Stimulated activated CD4-positive, alpha-beta T cell treated with anti-CD3 and anti-CD28 coated beads, Interleukin-4, amount 100 ng/mL, for 24 hours (primary cell): ENCODE results near the gene ANTXR1.

ENCODE experiments used
- DNase-seq: peaks from one replicate; pipeline ENCODE4 v3.0.0-alpha.2; 2020

ANTXR1 gene

GRCh38 chr2:69139778-69140670 lies 127.0 kb downstream of the ANTXR1 start:
- DNase-seq, result no peak

DNA sequence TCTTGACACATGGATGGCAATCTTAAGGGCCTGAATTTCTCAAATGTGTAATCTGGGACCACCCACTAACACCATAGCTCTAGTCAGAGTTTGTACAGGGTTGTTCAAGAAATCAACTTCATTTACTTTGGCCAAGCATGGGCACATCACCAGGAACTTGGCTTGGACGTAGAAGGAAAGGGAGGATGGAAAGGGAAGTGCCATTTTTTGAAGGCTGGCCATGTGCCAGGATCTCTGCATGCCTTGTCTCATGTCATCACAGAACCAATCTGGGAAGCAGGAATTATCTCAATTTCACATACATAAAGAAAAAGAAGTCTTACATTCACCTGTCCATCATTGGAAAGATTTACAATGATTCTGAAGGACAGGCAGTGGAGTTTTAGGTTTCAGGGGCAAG lies 128.1 kb downstream of the ANTXR1 start:
- DNase-seq, result no peak

GRCh38 chr2:69143748-69144360 lies 130.9 kb downstream of the ANTXR1 start:
- no peak for DNase-seq

- no peak for DNase-seq
Measured at GRCh38 chr2:69145204-69145603, 132.2 kb downstream of the ANTXR1 start.

DNA sequence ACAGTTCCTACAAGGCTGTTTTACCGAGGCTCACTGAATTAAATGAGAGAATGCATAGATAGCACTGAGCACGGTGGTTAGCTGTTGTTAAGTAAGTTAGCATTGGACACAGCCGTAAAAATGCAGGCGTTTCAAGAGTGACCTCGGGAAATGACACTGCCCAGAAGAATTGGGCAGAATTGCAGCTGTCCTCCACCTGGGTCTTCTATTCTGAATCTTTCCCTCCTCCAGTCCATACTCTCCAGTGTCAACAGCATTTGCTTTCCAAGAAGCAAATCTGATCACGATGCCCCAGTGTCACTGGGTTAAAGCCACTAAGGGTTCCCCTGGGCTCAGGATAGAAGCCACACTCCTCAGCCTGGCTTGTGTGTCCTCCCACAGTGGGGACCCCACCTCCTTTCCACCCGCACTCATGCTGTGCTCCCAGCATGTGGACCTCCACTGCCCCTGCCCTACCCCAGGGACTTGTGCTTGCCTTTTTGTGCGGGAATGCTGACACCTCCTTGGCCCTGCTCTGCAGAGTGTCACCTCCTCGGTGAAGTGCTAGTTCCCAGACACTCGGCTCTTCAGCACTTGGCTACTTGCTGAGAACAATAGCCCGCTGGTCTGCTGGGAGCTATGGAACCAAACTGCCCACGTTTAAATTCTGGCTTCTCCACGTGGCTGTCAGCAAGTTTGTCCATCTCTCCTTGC lies 135.0 kb downstream of the ANTXR1 start:
- DNase-seq, result no peak

DNA sequence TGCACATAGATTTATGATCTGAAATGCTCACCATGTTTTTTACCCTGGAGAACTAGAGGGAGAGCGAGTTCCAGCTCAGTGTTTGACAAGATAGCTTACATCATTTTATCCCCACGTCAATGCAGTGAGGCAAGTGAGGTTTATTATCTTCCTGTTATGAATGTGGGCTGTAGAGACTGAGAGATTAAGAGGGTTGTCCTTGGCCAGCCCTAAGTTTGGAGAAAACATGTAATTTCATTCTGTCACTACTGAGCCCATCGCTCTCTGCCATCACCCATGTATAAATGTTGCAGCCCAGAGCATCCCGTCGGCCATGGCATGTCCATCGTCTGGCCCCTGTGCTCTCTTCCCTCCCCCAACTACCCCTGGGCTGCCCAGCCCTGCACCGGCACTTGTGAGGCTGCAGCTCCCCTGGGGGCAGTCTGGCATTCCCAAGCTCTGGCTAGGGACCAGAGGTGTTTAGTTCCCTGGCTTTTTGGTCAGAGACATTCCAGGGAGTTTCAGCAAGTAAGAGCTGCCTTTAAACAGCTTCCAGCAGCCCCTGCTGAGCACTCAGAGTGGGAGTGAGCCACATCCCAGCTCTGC lies 136.7 kb downstream of the ANTXR1 start:
- DNase-seq, result no peak

- no peak for DNase-seq
Measured at GRCh38 chr2:69151931-69152330, 139.0 kb downstream of the ANTXR1 start.

DNA sequence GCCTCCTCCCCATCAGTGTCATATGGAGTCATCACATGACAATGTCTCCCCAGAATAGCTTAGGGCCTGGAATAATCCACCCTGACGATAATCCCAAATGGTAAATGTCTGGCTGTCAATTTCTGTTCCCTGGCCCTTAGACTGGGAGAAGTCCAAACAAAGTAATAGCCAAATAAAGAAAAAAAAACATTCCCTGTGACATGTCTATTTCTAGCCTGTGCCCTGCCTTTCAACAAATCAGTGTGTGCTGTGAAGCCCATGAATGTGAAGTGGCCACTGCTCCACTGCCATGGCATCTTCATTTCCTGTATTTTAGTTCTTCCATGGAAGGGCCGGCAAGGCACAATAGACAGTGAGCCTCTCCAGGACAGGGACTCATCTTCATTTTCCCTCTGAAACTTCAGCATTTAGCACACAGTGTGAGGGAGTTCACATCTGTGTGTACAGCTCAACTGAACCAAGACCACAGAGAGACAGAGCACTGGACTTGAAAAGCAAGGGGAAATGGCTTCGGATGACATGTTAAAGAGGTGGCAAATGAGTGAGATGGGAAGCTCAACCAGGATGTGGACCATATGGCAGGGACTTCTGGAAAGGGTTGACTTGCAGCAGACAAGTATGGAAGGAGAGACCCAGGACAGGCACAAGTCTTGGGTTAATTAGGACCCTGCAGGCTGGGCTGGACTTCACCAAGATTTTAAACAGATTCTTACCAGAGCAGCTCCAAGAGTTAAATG lies 140.0 kb downstream of the ANTXR1 start:
- DNase-seq, result no peak

GRCh38 chr2:69154106-69154505 lies 141.1 kb downstream of the ANTXR1 start:
- no peak for DNase-seq

GRCh38 chr2:69156624-69157023 lies 143.6 kb downstream of the ANTXR1 start:
- no peak for DNase-seq

DNA sequence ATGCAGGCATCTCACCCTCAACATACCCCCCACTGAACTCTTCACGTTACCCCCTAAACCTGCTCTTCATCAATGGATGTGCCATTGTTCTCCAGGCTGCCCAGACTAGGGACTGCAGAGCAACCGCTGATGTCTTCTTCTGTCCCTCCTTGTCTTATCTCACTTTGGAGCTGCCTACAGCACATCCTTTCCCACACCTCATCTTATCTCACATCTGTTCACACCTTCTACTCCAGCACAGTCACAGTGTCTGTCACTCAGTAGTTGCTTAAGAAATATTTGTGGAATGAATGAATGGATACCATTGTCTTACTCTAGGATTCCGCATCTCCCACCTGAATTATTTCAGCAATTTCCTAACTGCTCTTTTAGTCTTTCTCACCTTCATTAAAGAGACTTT lies 144.5 kb downstream of the ANTXR1 start:
- no peak for DNase-seq

DNA sequence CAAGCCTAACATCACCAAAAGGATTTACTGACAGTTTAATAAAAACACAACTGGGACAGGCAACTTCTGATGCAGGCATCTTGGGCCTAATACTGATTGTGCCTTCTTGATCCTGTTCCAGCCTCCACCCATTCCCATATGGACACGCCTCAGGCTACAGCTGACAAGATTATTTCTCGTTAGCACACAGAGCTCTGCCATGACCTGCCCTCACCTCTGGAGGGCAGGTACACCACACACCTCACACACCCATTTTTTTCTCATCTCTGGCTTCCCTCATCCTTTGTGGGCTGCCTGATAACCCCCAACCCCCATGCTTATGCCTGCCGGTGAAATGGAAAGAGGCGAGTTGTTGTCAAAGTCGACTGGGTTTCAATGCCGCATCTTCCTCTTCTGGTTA lies 147.0 kb downstream of the ANTXR1 start:
- no peak for DNase-seq

- no peak for DNase-seq
Measured at GRCh38 chr2:69162057-69162456, 149.1 kb downstream of the ANTXR1 start.

DNA sequence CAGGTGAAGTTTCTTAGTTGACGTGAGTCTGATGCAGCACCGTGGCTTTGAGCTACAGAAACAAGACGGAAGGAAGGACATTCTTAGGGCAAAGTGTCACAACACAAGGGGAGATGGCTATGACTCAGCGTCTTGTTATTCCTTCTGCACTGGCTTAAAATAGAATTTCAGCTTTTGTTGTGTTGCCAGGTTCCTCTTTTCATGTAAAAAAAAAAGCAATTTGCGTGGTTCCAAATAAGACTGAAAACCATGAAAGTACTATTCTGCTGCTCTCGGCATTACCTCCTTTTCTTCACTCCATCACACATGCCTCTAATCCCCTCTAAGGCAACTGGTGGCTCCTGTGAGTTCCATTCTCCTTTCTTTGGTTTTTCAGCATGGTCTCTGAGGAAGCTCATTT lies 150.1 kb downstream of the ANTXR1 start:
- DNase-seq, result no peak

- DNase-seq, result no peak
Measured at GRCh38 chr2:69163556-69163955, 150.6 kb downstream of the ANTXR1 start.

DNA sequence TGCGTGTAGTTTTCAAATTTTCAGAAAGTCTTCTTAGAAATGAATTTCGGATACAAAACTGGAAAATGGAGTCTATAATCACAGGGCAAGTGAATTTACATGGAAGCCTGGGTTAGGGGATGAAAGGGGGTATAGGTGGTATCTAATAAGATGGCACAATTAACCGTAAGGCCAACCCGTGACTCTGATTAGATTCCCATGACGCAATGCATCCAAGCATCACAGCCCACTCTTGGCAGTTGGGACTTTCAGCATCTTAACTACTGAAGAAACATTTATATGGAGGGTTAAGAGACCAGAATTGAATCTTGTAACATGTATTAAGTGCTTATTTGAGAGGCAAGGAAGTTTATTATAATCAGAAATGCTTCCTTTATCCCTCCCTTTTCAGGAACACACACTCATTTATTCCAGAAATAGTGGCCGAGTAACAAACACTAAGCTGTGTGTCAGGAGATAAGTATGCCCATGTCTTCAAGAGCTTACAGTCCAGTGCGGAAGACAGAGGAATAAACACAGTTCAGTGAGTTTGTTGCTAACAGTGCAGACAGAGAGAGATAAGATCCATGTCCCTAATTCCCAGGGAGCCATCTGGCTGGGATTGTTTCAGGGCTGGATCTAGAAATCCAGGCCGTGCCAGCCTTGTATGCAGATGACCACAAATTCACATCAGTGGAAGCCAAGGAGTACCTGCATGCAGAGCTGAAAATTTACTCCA lies 151.2 kb downstream of the ANTXR1 start:
- DNase-seq, result no peak

GRCh38 chr2:69165091-69165880 lies 152.3 kb downstream of the ANTXR1 start:
- DNase-seq, result no peak

DNA sequence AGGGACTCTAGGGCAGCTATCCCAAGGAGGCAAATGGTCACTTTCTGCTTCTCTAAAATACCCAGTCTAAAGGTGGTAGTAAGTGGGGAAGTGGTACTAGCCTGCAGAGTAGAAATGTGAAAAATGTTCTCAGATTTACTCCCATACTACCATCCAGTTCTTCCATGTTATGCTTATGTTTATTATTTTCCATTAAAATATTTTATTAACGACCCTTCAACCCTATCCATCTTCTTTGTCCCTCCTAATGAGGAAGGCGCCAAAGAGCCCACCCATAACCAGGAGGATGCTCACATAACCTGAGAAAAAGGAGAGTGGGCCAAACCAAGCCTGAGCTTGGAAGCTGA lies 153.5 kb downstream of the ANTXR1 start:
- DNase-seq, result no peak

GRCh38 chr2:69166812-69167468 lies 154.0 kb downstream of the ANTXR1 start:
- DNase-seq, result no peak

GRCh38 chr2:69167469-69167822 lies 154.5 kb downstream of the ANTXR1 start:
- DNase-seq, result no peak
